ENCODE results near the gene EML4. TPM values are rescaled to one million over a fixed set of nuclear protein-coding genes. Genes with fewer than 3 reads are reported as not detected.

Gene EML4
- total RNA-seq, 1 experiment from 2014 or later = 52.0 TPM

DNA sequence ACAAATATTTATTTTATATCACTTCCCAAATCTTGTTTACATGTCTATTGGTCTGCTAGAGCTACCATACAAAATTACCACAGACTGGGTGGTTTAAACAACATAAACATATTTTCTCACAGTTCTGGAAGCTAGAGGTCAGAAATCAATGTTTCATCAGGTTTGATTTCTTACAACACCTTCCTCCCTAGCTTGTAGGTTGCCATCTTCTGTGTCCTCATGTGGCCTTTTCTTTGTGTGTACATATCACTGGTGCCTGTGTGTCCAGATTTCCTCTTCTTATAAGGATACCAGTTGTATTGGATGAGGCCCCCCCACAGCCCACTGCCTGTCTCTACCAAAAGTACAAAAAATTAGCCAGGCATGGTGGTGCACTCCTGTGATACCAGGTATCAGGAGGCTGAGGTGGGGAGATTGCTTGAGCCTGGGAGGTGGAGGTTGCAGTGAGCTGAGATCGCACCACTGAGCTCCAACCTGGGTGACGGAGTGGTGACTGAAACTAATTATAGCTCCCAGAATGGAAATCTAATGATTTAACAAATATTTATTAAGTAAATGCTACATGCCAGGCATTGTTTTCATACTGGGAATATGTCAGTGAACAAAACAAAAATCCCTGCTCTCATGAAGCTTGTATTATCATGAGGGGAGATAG is 13.6 kb downstream of the EML4 start:
- Histone ChIP-seq H3F3A (ENCODE audit: insufficient read depth, low read depth) (no peaks in the 10 kb centered on the region; the same call in none of the 2 replicates), H3K79me2 (ENCODE audit: low read depth) (peaks cover 69% of the 10 kb centered on the region), H3K9me3 (ENCODE audit: insufficient read depth, low read depth) (no peaks in the 10 kb centered on the region), H3K9me2 (ENCODE audit: insufficient read depth) (no peaks in the 10 kb centered on the region), H3K4me3 (no peak overlapping the region), H3K4me2 (no peak overlapping the region), H2AFZ (no peak overlapping the region), H3K4me1 (replicated peaks; ENCODE audit: insufficient read depth) (no peaks in the 10 kb centered on the region), H3K27ac (no peak overlapping the region), H3K36me3 (ENCODE audit: low read depth) (no peaks in the 10 kb centered on the region), H3K27me3 (ENCODE audit: insufficient read depth, low read depth) (no peaks in the 10 kb centered on the region), H4K20me1 (ENCODE audit: insufficient read depth) (peaks cover 5% of the 10 kb centered on the region; the same call in 1 of the 2 replicates)
- no peak for TF ChIP-seq CTCF (conservative IDR thresholded peaks at IDR 0.05)
- no peak for TF ChIP-seq EZH2 (IDR thresholded peaks at IDR 0.05; ENCODE audit: low read depth)
- ChIA-PET POLR2A (ENCODE audit: unreplicated experiment) (interaction anchor here (0.6 kb wide), 2 partner anchors 25 to 26 kb away, joined by 6 read pairs; no protein-coding TSS in a partner anchor), CTCF (interaction anchor here (0.9 kb wide), 1 partner anchor 86 kb away, joined by 3 read pairs; no protein-coding TSS in a partner anchor)
- DNase-seq = no peak
- no TSS peak for BruUV-seq (replicated peaks)
- intact Hi-C loops (cut with micrococcal nuclease; ENCODE audit: unreplicated experiment) = no loop called here

DNA sequence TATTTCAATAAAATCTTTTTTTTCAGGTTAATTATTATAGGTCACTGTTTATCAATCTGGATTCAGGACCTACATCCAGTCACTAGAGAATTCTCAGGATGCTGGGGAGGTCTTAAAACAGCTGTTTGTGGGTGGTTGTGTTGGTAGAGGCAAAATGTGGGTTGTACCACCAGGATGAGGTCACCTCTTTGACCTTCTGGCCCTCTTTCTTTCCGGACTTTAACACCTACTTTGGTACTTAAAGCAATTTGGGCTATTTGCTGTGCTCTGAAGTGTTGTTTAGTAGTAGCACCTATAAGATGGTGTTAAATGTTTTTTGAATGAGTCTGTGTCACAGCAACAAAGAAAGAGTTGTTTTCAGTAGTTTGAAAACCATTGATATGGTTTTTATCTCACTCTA is 14.6 kb downstream of the EML4 start:
- no peak overlapping the region for H3K4me3 ChIP-seq
- ChIA-PET POLR2A (ENCODE audit: unreplicated experiment) (no interaction called here), CTCF (interaction anchor here (0.5 kb wide), 1 partner anchor 96 kb away, joined by 4 read pairs; no protein-coding TSS in a partner anchor)
- H3K4me1 ChIP-seq (replicated peaks; ENCODE audit: insufficient read depth) = no peaks in the 10 kb centered on the region
- no peaks in the 10 kb centered on the region for H3K27me3 ChIP-seq (ENCODE audit: insufficient read depth, low read depth)
- intact Hi-C loops (cut with micrococcal nuclease; ENCODE audit: unreplicated experiment) = no loop called here
- H4K20me1 ChIP-seq (ENCODE audit: insufficient read depth) = peaks cover 9% of the 10 kb centered on the region; the same call in 1 of the 2 replicates
- H3K9me3 ChIP-seq (ENCODE audit: insufficient read depth, low read depth) = no peaks in the 10 kb centered on the region
- H3K36me3 ChIP-seq (ENCODE audit: low read depth) = no peaks in the 10 kb centered on the region
- no peak overlapping the region for H3K4me2 ChIP-seq
- no peak for DNase-seq
- no peaks in the 10 kb centered on the region; the same call in none of the 2 replicates for H3F3A ChIP-seq (ENCODE audit: insufficient read depth, low read depth)
- no TSS peak for BruUV-seq (replicated peaks)
- H2AFZ ChIP-seq = no peak overlapping the region
- H3K9me2 ChIP-seq (ENCODE audit: insufficient read depth) = no peaks in the 10 kb centered on the region
- no peak for TF ChIP-seq EZH2 (IDR thresholded peaks at IDR 0.05; ENCODE audit: low read depth)
- TF ChIP-seq CTCF (conservative IDR thresholded peaks at IDR 0.05) = no peak
- H3K79me2 ChIP-seq (ENCODE audit: low read depth) = peaks cover 66% of the 10 kb centered on the region
- H3K27ac ChIP-seq = no peak overlapping the region

DNA sequence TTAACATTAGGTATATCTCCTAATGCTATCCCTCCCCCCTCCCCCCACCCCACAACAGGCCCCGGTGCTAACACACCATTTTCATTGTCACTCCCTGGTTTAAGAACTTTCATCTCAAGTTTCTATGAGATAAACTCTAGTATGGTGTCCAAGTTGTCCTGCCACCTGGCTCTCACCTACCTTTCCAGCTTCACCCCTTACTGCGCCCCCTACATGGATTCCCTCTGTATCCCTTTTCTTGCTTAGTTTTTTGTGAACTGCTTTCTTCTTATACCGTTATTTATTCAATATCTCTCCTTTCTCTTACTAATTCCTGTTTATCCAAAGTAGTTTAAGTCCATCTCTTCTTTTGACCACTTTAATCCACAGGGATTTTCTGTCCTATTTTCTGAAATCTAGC is 15.2 kb downstream of the EML4 start:
- H3K4me1 ChIP-seq (replicated peaks; ENCODE audit: insufficient read depth) = no peaks in the 10 kb centered on the region
- DNase-seq = no peak
- no peaks in the 10 kb centered on the region; the same call in none of the 2 replicates for H3F3A ChIP-seq (ENCODE audit: insufficient read depth, low read depth)
- TF ChIP-seq CTCF (conservative IDR thresholded peaks at IDR 0.05) (no peak), EZH2 (IDR thresholded peaks at IDR 0.05; ENCODE audit: low read depth) (no peak)
- no peak overlapping the region for H2AFZ ChIP-seq
- no peak overlapping the region for H3K4me3 ChIP-seq
- H3K27me3 ChIP-seq (ENCODE audit: insufficient read depth, low read depth) = no peaks in the 10 kb centered on the region
- no peak overlapping the region for H3K4me2 ChIP-seq
- ChIA-PET CTCF (interaction anchor here (0.5 kb wide), 1 partner anchor 96 kb away, joined by 4 read pairs; no protein-coding TSS in a partner anchor), POLR2A (ENCODE audit: unreplicated experiment) (no interaction called here)
- peaks cover 9% of the 10 kb centered on the region; the same call in 1 of the 2 replicates for H4K20me1 ChIP-seq (ENCODE audit: insufficient read depth)
- peaks cover 66% of the 10 kb centered on the region for H3K79me2 ChIP-seq (ENCODE audit: low read depth)
- intact Hi-C loops (cut with micrococcal nuclease; ENCODE audit: unreplicated experiment) = no loop called here
- no peaks in the 10 kb centered on the region for H3K36me3 ChIP-seq (ENCODE audit: low read depth)
- H3K27ac ChIP-seq = no peak overlapping the region
- H3K9me3 ChIP-seq (ENCODE audit: insufficient read depth, low read depth) = no peaks in the 10 kb centered on the region
- H3K9me2 ChIP-seq (ENCODE audit: insufficient read depth) = no peaks in the 10 kb centered on the region
- BruUV-seq (replicated peaks) = no TSS peak
